GM19468 (cell line): ENCODE results near the gene NFIX.
"Not testable (repeated sequence)": the region's sequence is repeated elsewhere in the genome, so short reads cannot be mapped to it uniquely, and the experiment has no call there.

Source experiments
- ATAC-seq: cut with Tn5 transposase; IDR thresholded peaks from one replicate; pipeline ENCODE4 v1.9.1; 2021; ENCODE audit warnings: mild to moderate bottlenecking, moderate library complexity, moderate number of reproducible peaks; ENCODE audit not compliant: unreplicated experiment; ENCODE audit errors: extremely low read depth

Gene NFIX

GRCh38 chr19:12957389-12957952 lies 37.8 kb upstream of the NFIX start:
- not testable (repeated sequence) for ATAC-seq

DNA sequence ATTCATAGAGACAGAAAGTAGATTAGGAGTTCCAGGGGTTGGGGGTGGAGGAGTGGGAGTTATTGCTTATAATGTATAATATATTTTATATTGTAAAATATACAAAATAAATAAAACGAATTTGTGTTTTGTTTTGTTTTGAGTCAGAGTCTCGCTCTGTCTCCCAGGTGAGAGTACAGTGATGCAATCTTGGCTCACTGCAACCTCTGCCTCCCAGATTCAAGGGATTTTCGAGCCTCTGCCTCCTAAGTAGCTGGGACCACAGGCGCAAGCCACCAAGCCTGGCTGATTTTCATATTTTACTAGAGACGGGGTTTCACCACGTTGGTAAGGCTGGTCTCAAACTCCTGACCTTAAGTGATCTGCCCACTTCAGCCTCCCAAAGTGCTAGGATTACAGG lies 35.8 kb upstream of the NFIX start:
- no peak for ATAC-seq

DNA sequence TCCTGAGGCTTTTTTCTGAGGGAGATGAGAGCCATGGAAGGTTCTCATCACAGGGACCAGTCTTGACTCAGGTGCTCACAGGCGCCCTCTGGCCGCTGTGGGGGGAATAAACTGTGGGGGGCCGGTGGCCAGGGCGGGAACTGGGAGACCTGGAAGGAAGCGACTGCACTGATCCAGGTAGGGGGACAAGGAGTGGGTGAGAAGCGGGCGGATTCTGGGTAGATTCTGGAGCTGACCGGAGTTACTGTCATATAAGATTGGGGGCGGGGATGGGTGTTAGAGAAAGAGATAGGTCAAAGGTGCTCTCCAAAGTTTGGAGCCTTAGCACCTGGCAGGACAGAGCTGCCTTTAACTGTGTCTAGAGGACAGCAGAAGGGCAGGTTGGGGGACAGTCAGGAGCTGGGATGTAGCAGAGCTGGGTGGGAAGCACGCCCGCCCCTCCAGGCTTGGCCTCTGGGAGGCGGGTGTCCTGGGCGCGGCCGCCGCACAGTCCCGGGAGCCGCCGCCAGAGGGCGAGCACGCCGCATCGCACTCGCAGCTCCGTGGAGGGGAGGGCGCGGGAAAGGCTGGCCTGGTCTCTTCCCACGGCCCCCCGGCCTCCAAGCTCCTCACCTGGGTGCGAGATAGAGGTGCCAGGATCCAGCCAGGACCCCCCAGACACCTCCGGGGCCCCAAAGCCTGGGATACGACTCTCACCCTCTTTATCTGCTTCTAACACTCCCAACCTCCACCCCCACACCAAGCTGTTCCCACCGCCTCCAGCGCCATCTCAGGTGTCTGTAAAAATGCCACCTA lies 30.1 kb upstream of the NFIX start:
- no peak for ATAC-seq

- no peak for ATAC-seq
These were observed 29.5 kb upstream of the NFIX start for GRCh38 chr19:12965812-12966135.

- no peak for ATAC-seq
These were observed 27.4 kb upstream of the NFIX start for GRCh38 chr19:12967907-12968306.

GRCh38 chr19:12969292-12969988 lies 25.8 kb upstream of the NFIX start, which contains the start of gene DAND5:
Gene DAND5, plus strand, starts transcription at chr19:12969576. Its CDS starts 85 bp downstream, at chr19:12969661.
- ATAC-seq, result no peak

DNA sequence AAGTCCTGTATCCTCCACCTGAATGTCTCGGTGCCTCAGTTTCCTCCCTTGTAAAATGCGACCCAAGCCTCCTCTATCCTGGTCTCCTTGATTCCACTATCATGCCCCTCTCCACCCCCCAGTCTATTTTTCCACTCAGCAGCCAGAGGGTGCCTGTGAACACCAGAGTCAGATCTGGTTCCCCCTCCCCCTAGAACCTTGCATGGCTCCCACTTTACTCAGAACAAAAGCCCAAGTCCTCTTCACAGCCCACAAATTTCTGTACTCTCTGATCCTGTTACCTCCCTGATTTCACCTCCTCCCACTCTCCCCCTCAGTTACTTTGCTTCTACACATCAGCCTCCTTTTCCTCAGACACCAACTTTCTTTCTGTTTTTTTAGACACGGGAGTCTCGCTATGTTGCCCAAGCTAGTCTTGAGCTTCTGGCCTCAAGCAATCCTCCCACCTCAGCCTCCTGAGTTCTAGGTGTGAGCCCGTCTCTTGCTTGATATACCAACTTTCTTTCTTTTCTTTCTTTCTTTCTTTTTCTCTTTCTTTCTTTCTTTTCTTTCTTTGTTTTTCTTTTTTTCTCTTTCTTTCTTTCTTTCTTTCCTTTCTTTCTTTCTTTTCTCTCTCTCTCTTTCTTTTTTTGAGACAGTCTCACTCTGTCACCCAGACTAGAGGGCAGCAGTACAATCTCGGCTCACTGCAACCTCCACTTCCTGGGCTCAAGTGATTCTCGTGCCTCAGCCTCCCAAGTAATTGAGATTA lies 25.0 kb upstream of the NFIX start:
- ATAC-seq, result no peak

DNA sequence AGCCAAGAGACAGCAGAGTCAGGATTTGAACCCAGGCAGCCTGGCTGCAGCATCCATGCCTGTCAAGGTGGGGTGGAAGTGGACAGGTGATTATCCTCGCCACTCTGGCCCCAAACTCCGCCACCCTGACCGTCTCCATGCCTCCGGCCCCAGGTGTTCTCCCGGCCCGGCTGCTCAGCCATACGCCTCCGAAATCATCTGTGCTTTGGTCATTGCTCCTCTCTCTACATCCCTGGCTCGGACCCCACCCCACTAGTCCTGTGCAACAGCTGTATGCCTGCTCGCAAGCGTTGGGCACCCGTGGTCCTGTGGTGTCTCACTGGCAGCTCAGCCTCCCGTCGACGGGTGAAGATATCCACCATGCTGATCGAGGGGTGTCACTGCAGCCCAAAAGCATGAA lies 22.0 kb upstream of the NFIX start:
- no peak for ATAC-seq

DNA sequence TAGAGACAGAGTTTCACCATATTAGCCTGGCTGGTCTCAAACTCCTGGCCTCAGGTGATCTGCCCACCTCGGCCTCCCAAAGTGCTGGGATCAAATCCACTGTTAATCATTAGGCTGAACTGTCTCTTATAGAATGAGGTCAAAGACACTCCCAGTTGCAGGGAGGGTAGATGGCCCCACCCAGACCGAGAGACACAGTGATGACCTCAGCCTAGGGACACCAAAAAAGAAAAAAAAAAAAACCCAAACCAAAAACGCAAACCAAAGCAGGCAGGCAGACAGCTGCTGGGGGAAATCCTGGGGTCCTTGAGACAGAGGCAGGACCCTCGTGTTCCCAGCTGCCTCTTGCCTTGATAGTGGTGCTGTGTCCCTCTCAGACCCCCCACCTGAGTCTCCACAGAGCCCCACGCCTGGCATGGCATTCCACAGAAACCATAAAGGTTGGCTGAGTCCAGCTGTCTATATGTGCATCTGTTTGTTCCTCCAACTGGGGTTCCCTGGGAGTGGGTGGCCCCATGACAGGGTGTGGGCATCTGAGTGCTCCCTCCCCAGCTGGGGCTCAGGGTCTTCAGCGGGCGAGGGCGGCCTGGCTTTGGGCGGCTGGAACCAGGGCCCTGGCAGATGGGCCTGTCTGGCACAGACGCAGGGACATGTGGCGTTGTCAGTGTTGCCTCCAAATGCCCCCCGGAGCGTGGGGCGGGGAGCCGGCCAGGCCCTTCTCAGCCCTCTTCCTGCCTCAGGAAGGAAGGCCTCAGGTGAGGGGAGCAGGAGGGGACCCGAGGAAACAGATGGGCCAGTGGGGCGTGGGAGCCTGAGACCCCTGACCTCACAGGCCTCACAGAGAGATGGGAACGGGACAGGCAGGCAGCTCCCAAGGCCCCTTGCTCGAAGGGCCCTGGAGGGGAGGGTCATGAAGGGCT lies 20.7 kb upstream of the NFIX start:
- ATAC-seq, result no peak

DNA sequence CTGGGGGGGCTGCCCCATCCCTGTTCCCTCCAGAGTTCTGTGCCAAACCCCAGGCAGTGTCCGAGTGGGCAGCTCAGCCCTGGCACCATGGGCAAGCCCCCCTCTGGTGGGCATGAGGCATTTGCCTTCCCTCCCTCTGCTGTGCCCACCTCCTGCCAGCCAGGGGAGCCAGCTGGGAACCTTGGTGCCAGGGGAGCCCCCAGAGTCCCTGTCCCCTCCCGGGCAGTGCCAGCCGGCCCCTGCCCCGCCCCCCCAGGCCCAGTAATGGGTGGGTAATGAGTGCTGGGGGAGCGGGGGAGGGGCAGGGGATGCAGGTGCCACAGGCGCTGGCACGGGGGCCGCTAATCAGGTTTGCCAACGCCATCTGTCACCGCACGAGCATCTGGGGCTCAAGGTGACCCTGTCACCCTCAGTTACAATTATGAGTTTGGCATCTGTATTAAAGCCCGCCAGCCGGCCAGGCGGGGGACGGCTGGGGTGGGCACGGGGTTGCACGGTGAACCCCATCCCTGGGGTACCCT lies 20.0 kb upstream of the NFIX start:
- no peak for ATAC-seq

DNA sequence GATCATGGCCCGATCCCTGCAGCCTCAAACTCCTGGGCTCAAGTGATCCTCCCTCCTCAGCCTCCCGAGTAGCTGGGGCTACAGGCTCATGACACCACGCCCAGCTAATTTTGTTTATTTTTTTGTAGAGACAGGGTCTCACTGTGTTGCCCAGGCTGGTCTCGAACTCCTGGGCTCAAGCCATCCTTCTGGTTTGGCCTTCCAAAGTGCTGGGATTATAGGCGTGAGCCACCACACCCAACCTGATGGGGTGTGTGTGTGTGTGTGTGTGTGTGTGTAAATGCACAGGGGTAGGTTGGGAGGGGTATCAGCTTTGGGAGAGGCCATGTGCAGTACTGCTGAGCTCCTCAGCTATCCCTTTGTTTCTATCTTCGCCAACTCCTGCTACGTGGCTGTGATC lies 19.2 kb upstream of the NFIX start:
- ATAC-seq, result not testable (repeated sequence)

DNA sequence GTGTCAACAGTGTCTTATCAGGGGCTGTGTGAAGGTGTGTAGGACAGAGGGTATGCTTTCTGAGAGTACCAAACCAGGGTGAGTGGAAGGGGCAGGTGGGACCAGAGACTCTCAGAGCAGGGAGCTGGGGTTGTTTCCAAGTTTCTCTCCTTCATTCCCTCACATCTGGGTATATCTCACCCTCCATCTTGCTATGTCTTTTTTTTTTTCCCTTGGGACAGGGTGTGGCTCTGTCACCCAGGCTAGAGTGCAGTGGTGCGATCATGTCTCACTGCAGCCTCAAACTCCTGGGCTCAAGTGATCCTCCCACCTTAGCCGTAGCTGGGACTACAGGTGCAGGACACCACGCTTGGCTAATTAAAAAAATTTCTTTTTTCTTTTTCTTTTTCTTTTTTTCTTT lies 15.3 kb upstream of the NFIX start:
- ATAC-seq, result no peak

GRCh38 chr19:12982648-12983047 lies 12.6 kb upstream of the NFIX start:
- ATAC-seq, result no peak

DNA sequence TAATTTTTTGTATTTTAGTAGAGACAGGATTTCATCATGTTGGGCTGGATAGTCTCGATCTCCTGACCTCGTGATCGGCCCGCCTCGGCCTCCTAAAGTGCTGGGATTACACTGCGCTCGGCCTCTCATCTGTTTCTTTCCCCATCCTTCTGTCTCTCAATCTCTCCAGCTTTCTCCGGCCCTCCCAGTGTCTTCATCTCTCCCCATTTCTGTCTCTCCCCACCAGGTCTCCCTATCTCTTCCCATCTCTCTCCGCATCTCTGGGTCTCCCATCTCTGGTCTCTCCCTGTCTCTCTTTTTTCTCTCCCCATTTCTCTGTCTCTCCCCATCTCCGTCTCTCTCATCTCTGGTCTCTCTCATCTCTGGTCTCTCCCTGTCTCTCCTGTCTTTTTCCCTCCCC lies 12.2 kb upstream of the NFIX start:
- no peak for ATAC-seq

DNA sequence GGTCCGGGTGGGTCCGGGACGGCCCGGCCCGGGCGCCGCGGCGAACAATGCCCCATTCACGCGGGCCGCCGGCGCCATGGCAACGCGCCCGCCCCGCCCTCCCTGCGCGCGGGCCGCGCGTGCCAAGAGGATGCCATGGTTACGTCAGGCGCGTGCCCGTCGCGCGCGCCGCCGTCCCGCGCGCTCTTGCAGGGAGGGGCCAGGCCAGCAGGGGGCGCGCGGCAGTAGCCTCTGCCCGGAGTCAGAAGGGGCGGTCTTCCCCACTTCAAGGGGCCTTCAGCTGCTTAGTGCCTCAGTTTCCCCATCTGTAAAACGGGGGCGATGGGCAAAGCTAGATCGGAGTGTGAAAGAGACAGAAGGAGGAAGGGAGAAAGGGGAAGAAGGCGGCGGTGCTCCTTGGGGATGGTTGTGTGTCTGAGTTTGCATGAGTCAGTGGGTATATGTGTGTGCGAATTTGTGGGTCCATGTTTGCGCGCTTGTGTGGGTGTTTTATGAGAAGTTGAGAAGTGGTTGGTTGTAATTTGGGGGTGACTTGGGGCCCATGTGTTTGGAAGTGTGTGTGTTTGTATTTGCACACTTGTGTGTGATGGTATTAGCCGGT lies 11.6 kb upstream of the NFIX start:
- no peak for ATAC-seq

DNA sequence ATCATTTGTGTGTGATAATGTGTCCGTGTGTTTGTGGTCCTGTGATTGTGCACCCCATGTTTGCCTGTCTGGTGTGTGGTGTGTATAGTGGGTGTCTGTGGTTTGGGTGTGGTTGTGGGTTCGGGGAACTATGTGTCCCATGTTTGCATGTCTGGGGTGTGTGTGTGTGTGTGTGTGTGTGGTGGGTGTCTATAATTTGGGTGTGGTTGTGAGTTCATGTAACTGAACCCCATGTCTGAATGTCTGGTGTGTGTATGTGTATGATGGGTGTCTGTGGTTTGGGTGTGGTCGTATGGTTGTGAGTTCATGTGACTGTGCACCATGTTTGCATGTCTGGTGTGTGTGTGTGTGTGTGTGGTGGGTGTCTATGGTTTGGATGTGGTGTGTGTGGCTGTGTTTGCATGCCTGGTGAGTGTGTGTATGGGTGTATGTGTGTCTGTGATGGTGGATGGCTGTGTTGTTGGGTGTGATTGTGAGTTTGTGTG lies 11.1 kb upstream of the NFIX start:
- no peak for ATAC-seq

DNA sequence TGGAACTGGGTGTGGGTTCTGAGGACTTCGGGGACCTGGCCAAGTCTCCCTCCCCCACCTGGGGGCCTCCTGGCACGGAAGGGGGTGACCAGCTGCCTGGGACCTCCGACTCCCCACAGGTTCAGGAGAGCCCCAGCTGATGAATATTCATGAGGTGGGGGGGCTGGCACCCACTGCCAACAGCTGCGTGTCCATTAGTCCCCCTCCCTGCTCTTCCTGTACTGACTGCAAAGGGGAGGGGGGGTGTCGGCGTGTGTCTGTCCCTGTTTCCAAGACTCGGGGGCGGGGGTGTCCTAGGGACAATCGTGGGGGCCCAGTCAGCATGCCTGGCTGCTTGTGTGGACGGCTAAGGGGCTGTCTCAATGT lies 10.6 kb upstream of the NFIX start:
- ATAC-seq, result no peak

- ATAC-seq, result no peak
These were observed 10.1 kb upstream of the NFIX start for GRCh38 chr19:12985049-12985776.
